ENCODE measurements around the gene PIGQ.

- no peak for TF ChIP-seq CTCF (IDR thresholded peaks at IDR 0.05)
- no peak for TF ChIP-seq POLR2A (IDR thresholded peaks at IDR 0.05)
Measured at GRCh38 chr16:586047-586644, 16.4 kb downstream of the PIGQ start.
